Kidney epithelial cell (primary cell): ENCODE results near the gene GRIP1. TPM values are rescaled to one million over a fixed set of nuclear protein-coding genes. Genes with fewer than 3 reads are reported as not detected.
"Not testable (repeated sequence)": the region's sequence is repeated elsewhere in the genome, so short reads cannot be mapped to it uniquely, and the experiment has no call there.

Experiments
- DNase-seq: peaks from one replicate; pipeline ENCODE4 v3.0.0-alpha.2; 2010; ENCODE audit warnings: low read depth
- H3K27me3 ChIP-seq: 2 replicates; pipeline ENCODE4 v1.6.0; 2011; ENCODE audit warnings: low read length; ENCODE audit not compliant: control insufficient read depth, insufficient read depth
- H3K36me3 ChIP-seq: 2 replicates; pipeline ENCODE4 v1.5.1; 2011; ENCODE audit warnings: low read length; ENCODE audit not compliant: control insufficient read depth, insufficient read depth
- H3K4me3 ChIP-seq: 2 replicates; pipeline ENCODE4 v1.5.1; 2011; ENCODE audit warnings: low read depth, mild to moderate bottlenecking, control low read depth, low read length
- CTCF ChIP-seq: IDR thresholded peaks from 2 replicates; pipeline ENCODE4 v1.5.1; 2011; ENCODE audit warnings: mild to moderate bottlenecking, moderate library complexity, low read length, control low read depth, inconsistent platforms; ENCODE audit not compliant: insufficient read depth, poor library complexity, severe bottlenecking
- total RNA-seq: library from RNA; depleted of rRNA; stranded (reverse); fragments of >200 nt; gene quantifications from 2 replicates; pipeline ENCODE4 v1.2.3, GENCODE V29; 2015

Gene GRIP1
- total RNA-seq, 1 donor from 2014 or later, result 4.2 TPM

GRCh38 chr12:66502911-66503310 lies 176.0 kb downstream of the GRIP1 start:
- no peaks in the 10 kb centered on the region for H3K36me3 ChIP-seq
- H3K27me3 ChIP-seq, result no peaks in the 10 kb centered on the region
- TF ChIP-seq CTCF, result no peak
- no peak overlapping the region for H3K4me3 ChIP-seq
- no peak for DNase-seq

- Histone ChIP-seq H3K4me3 (no peak overlapping the region), H3K27me3 (no peaks in the 10 kb centered on the region), H3K36me3 (no peaks in the 10 kb centered on the region)
- no peak for TF ChIP-seq CTCF
- no peak for DNase-seq
These were observed 178.0 kb downstream of the GRIP1 start for GRCh38 chr12:66500841-66501240.

- no peak for TF ChIP-seq CTCF
- no peak for DNase-seq
These were observed 178.8 kb downstream of the GRIP1 start for GRCh38 chr12:66500091-66500490.

GRCh38 chr12:66499000-66499399 lies 179.9 kb downstream of the GRIP1 start:
- Histone ChIP-seq H3K4me3 (no peak overlapping the region), H3K27me3 (no peaks in the 10 kb centered on the region), H3K36me3 (no peaks in the 10 kb centered on the region)
- TF ChIP-seq CTCF, result no peak
- DNase-seq, result no peak

More at GRCh38 chr12:66500091-66500490, 178.8 kb downstream of the GRIP1 start:
- Histone ChIP-seq H3K36me3 (no peaks in the 10 kb centered on the region), H3K4me3 (no peak overlapping the region), H3K27me3 (no peaks in the 10 kb centered on the region)

GRCh38 chr12:66498059-66498458 lies 180.8 kb downstream of the GRIP1 start:
- DNase-seq, H3K27me3 ChIP-seq, H3K36me3 ChIP-seq, H3K4me3 ChIP-seq: not testable (repeated sequence)

GRCh38 chr12:66497008-66497897 lies 181.6 kb downstream of the GRIP1 start:
- no peaks in the 10 kb centered on the region for H3K36me3 ChIP-seq
- no peak overlapping the region for H3K4me3 ChIP-seq
- TF ChIP-seq CTCF, result no peak
- no peak for DNase-seq
- H3K27me3 ChIP-seq, result no peaks in the 10 kb centered on the region
